Neural progenitor cell (in vitro differentiated cells): Measurements from ENCODE around the gene SHC3.

Source experiments
- EZH2phosphoT487 ChIP-seq: fragments of 200-600 bp; sonication (generic); IDR thresholded peaks from 2 replicates; pipeline ENCODE4 v1.6.1; 2017; ENCODE audit warnings: antibody characterized with exemption
- TF ChIP-seq, protein P1 (sequence below): fragments of 200-600 bp; sonication (generic); IDR thresholded peaks from 2 replicates; pipeline ENCODE4 v1.5.1; 2017; ENCODE audit warnings: antibody characterized with exemption, mild to moderate bottlenecking

DNA sequence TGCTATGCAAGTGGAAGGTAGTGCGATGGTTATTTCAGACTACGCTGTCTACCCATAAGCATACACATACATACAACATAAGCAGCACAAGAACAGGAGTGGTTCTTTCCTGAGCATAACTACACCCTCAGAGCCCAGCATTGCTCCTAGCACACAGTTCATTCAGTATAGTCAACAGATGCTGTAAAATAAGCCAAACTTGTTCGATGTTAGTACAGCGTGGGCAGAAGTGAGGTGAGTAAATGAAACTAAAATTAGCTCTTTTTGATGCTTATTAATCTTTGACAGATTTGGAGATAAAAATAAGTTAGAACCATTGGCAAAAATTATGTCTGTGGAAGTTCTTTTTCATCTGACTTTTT, 139.5 kb downstream of the SHC3 start:
- TF ChIP-seq, protein P1, sequence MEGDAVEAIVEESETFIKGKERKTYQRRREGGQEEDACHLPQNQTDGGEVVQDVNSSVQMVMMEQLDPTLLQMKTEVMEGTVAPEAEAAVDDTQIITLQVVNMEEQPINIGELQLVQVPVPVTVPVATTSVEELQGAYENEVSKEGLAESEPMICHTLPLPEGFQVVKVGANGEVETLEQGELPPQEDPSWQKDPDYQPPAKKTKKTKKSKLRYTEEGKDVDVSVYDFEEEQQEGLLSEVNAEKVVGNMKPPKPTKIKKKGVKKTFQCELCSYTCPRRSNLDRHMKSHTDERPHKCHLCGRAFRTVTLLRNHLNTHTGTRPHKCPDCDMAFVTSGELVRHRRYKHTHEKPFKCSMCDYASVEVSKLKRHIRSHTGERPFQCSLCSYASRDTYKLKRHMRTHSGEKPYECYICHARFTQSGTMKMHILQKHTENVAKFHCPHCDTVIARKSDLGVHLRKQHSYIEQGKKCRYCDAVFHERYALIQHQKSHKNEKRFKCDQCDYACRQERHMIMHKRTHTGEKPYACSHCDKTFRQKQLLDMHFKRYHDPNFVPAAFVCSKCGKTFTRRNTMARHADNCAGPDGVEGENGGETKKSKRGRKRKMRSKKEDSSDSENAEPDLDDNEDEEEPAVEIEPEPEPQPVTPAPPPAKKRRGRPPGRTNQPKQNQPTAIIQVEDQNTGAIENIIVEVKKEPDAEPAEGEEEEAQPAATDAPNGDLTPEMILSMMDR = no peak
- TF ChIP-seq EZH2phosphoT487 = no peak
